ENCODE results near the gene ASNSD1.
"Not testable (repeated sequence)": the region's sequence is repeated elsewhere in the genome, so short reads cannot be mapped to it uniquely, and the experiment has no call there.

Gene ASNSD1

DNA sequence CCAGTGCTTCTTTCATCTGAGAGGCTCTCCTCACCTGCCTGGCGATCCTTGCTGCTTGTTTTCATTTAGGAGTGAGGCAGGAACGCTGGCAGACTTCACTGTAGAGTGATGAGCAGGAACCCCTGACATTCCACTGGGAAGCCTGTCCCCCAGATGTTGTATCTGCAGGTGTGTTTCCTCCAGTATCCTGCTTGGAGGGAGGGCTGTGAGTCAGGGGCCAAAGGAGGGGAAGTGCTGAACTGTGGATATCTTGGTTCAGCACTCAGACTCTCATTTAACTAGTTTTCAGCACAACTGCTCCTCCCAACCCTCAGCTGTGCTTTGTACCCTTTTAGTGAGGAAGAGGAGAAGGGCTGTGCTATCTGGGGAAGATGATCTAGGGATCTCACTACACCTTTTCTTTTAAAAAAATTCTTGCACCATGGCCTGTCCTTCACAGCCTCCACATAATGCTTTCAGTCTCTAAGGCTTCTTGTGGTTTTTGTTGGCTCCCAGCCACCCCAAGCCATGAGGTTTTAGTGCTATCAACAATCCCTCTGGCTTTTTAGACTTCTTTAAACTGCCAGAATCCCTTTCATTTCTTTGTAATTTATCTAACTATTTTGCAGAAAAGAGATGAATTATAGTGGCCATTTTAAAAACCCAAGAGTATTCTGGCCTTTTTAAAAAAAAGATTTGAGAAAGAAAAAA, 24.4 kb downstream of the ASNSD1 start:
- no peak for DNase-seq (ENCODE audit: low read depth)

DNA sequence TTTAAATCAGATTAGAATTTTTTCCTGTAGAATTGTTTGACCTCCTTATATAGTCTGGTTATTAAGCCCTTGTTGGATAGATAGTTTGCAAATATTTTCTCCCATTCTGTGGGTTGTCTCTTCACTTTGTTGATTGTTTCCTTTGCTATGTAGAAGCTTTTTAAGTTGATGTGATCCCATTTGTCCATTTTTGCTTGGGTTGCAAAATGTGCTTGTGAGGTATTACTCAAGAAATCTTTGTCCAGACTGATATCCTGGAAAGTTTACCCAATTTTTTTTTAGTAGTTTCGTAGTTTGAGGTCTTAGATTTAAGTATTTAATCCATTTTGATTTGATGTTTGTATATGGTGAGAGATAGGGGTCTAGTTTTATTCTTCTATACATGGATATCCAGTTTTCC, 26.5 kb downstream of the ASNSD1 start:
- not testable (repeated sequence) for DNase-seq (ENCODE audit: low read depth)

DNA sequence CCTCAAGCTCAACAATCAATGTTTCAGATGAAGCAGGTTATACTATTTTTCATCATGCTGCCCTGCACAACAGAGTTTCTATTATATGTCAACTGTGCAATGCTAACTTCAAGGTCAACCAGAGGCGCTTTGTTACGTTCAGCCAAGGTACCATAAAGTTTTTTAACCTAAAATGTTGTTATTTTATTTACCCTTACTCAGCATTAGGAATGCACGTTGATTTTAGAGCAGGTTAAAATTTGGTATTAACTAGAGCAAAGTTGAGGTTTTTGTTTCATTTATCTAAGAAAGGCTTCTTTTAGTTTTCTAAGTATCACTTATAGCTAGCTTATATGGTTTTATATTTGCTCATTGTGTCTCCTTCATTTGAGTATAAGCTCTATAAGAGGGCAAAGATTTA, 35.0 kb downstream of the ASNSD1 start:
- no peak for DNase-seq (ENCODE audit: low read depth)

GRCh38 chr2:189698020-189698887, 37.0 kb downstream of the ASNSD1 start:
- no peak for DNase-seq (ENCODE audit: low read depth)

GRCh38 chr2:189700681-189701080, 39.4 kb downstream of the ASNSD1 start:
- no peak for DNase-seq (ENCODE audit: low read depth)

DNA sequence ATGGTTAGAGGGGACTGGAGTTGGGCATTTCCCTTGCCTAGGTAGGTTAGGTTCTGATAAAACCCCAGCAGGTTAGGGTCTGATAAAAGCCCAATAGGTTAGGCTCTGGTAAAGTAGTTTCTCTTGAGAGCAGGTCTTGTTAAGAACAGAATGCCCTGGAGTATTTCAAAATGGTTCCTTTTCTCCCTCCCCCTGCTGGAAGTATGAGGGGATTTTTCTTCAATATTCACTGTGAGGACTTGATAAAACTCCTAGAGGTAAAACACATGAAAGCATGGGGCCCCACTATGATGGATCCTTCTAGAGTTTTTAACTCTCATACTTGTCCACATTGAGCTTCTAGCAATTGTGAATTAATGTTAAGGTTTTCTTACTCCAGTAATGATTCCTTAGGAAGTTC, 40.8 kb downstream of the ASNSD1 start:
- no peak for DNase-seq (ENCODE audit: low read depth)

DNA sequence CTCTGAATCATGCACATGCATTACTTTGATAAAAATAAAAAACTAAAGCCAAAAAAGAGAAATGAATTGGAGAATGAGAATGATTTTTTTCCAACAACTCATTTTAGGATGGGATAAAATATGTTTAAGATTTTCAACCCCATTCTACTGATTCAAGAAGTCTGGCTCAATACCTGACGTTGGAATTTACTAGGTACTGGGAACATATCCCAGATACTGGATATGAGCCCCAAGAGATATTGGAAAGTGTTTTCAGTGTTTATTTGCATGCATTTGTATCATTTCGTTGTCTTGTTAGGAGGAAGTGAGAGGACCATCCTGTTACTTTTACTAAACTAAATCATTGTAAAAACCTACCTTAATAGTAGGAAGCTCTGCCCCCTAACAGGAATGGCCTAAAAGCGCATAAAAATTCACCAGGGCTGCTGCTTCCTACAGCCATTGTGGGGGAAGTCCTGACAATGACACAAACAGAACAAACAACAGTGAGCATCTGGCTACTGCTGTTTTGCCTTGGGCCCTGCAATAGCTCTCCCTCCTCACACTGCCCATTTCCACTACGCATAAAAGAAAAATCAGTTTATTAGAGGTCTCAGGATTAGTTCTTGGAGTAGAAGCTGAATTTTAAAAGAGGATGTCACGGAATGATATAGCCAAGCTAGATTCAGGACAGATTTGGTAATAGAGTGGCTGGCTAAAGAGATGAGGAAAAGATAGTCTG, 48.4 kb downstream of the ASNSD1 start:
- no peak for DNase-seq (ENCODE audit: low read depth)

GRCh38 chr2:189717593-189717992, 56.3 kb downstream of the ASNSD1 start:
- DNase-seq (ENCODE audit: low read depth): not testable (repeated sequence)

DNA sequence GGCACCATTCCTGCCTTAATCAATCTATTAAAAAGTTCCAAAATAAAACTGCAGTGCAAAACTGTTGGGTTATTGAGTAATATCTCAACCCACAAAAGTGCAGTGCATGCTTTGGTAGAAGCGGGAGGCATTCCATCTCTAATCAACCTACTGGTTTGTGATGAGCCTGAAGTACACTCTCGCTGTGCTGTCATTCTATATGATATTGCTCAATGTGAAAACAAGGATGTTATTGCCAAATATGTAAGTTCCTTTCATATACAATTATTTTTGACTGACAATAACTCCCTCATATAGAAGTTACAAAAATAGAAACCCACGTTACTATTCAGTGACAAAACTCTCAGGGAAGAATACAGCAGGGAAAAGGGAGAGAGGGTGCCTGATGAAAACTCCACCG, 58.3 kb downstream of the ASNSD1 start:
- DNase-seq (ENCODE audit: low read depth): no peak
